Measurements from ENCODE around the gene FOXN3. TPM values are rescaled to one million over a fixed set of nuclear protein-coding genes. Genes with fewer than 3 reads are reported as not detected.

Gene FOXN3
- total RNA-seq, 1 donor from 2014 or later, result 34.5 TPM

DNA sequence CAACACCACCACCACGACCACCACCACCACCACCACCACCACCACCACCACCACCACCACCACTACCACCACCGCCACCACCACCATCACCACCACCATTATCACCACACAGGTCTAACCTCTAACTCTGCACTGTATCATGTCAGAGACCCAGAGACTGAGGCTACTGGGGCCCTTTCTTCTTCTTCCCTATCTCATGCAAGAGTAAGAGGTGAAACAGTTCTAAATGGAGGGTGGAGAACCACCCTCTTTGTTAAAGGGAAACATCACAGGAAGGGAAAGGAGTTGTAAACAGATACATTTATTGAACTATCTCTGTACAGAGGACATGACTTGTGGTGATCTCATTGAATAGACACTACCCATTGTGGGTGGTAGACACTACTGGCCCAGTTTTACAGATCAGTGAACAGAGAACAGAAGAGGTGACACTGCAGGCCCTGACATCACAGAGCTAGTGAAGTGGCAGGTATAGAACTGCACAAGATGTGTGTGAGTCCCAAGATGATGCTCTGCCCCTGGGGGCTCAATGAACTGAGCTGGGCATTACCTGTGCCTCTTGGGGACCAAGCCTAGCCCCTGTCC is 91.6 kb downstream of the FOXN3 start:
- H3K27me3 ChIP-seq (ENCODE audit: control insufficient read depth, insufficient read depth, low read length), result no peaks in the 10 kb centered on the region
- TF ChIP-seq, protein P1, sequence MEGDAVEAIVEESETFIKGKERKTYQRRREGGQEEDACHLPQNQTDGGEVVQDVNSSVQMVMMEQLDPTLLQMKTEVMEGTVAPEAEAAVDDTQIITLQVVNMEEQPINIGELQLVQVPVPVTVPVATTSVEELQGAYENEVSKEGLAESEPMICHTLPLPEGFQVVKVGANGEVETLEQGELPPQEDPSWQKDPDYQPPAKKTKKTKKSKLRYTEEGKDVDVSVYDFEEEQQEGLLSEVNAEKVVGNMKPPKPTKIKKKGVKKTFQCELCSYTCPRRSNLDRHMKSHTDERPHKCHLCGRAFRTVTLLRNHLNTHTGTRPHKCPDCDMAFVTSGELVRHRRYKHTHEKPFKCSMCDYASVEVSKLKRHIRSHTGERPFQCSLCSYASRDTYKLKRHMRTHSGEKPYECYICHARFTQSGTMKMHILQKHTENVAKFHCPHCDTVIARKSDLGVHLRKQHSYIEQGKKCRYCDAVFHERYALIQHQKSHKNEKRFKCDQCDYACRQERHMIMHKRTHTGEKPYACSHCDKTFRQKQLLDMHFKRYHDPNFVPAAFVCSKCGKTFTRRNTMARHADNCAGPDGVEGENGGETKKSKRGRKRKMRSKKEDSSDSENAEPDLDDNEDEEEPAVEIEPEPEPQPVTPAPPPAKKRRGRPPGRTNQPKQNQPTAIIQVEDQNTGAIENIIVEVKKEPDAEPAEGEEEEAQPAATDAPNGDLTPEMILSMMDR (IDR thresholded peaks at IDR 0.05; ENCODE audit: insufficient read depth, low read length, poor library complexity, severe bottlenecking), result no peak
- no peak overlapping the region for H3K4me3 ChIP-seq (ENCODE audit: low read depth, low read length)
- no peaks in the 10 kb centered on the region for H3K36me3 ChIP-seq (ENCODE audit: control insufficient read depth, insufficient read depth, low read length)
- DNase-seq (ENCODE audit: low read depth), result no peak

DNA sequence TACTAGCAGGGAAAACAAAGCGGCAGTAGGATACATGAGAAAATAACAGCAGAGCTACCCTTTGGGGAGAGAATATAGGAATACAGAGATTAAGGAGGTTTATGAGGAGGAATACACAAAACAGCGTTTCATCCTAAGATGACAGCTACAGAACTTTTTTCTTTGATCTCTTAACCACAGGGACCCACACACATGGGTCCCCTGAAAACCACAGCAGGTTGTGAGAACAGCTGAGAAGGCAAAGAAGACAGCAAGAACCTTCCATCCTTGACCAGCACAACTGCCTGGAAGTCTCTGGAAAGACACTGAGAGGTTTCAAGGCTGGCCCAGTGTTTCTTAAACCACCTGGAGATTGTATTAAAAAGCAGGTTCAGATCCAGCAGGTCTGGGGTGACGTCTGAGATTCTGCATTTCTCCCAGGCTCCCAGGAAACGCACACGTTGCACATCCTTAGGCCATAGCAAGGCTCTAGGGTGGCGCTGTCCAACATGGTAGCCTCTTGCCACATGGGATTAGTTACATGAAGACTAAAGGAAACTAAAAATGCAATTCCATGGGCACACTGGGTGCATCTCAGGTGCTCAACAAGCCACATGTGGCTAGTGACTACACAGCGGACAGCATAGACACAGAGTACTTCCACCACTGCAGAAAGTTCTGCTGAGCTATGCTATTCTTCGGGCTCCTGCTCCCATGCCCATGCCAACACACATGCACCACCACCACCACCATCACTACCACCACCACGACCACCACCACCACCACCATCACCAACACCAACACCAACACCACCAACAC is 92.3 kb downstream of the FOXN3 start:
- TF ChIP-seq, protein P1 (IDR thresholded peaks at IDR 0.05; ENCODE audit: insufficient read depth, low read length, poor library complexity, severe bottlenecking), result no peak
- no peak for DNase-seq (ENCODE audit: low read depth)

DNA sequence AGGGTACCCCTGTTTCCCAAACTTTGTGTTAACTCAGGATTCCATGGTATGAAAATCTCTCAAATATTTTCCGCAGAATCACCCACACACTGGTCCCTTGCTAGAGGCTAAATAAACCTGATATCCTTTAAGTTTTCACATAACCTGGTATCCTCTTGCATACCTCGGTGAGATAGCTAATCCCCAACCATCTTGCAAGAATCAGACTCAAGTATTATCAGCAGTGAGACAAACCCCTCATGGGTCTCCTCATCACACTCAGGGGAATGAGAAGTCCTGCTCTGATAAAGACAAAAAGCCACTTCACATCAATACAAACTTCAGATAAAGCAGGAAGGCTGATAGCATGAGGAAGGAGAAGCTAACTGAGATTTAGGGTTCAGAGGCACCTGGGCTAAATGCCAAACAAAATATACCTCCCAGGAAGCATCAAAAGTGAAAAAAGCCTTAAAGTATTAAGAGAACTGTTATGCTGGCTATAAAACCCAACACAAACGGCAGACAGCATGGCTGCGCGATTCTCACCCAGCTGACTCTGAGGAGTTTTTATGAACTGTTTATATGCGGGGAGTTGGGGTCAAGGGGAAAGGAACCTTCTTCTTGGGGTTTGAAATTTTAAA is 96.5 kb downstream of the FOXN3 start:
- H3K4me3 ChIP-seq (ENCODE audit: low read depth, low read length), result no peak overlapping the region
- H3K27me3 ChIP-seq (ENCODE audit: control insufficient read depth, insufficient read depth, low read length), result no peaks in the 10 kb centered on the region
- no peak for DNase-seq (ENCODE audit: low read depth)
- no peaks in the 10 kb centered on the region for H3K36me3 ChIP-seq (ENCODE audit: control insufficient read depth, insufficient read depth, low read length)
- TF ChIP-seq, protein P1 (IDR thresholded peaks at IDR 0.05; ENCODE audit: insufficient read depth, low read length, poor library complexity, severe bottlenecking), result no peak

More for the DNA sequence above, 92.3 kb downstream of the FOXN3 start:
- H3K36me3 ChIP-seq (ENCODE audit: control insufficient read depth, insufficient read depth, low read length), result no peaks in the 10 kb centered on the region
- no peak overlapping the region for H3K4me3 ChIP-seq (ENCODE audit: low read depth, low read length)
- no peaks in the 10 kb centered on the region for H3K27me3 ChIP-seq (ENCODE audit: control insufficient read depth, insufficient read depth, low read length)

DNA sequence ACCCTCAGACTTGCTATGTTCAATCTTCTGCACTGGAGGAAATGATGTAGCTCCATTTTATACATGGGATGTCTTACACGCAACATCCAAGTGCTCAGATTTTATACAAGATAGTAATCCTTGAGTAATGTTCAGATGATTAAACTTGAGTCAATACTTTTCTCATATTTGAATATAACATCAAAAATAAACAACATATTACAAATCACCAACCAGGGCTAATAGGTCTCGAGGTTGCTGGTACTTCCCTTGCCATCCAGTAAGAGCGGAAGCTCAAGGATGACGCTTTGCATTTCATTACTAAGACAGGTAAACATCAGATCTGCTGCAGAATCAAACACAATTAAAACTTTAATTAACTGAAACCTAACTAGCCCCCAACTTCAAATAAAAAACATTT is 97.3 kb downstream of the FOXN3 start:
- no peaks in the 10 kb centered on the region for H3K36me3 ChIP-seq (ENCODE audit: control insufficient read depth, insufficient read depth, low read length)
- TF ChIP-seq, protein P1 (IDR thresholded peaks at IDR 0.05; ENCODE audit: insufficient read depth, low read length, poor library complexity, severe bottlenecking), result no peak

DNA sequence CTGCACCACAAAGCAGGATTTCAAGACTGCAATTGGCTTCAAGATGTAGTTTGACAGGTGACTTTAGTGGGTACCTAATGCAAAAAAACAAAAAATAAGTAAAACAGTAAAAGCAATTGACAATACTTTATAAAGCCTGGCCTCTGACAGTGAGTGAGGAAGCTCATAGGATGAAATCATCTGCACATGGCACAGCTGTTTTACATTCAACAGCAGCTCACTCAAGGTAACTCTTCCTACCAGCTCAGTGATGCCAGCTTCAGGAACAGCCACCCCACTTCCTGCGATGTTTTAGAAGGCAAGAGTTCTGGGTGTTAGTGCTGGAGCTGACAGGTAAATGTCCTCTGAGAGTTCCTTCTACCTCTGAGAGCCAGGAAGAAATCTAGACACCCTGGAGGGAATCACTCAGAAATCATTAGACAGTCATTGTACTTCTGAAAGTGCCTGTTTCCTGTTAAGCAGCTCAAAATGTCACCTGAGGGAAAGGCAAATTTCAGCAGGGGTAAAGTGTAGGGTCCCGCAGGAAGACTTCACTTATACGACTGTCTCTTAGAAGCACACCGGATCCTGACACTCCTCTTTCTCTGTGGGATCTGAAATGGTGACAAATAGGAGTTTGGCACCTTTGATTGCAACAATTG is 99.9 kb downstream of the FOXN3 start:
- TF ChIP-seq, protein P1 (IDR thresholded peaks at IDR 0.05; ENCODE audit: insufficient read depth, low read length, poor library complexity, severe bottlenecking), result no peak
- no peaks in the 10 kb centered on the region for H3K36me3 ChIP-seq (ENCODE audit: control insufficient read depth, insufficient read depth, low read length)
- no peaks in the 10 kb centered on the region for H3K27me3 ChIP-seq (ENCODE audit: control insufficient read depth, insufficient read depth, low read length)
- H3K4me3 ChIP-seq (ENCODE audit: low read depth, low read length), result no peak overlapping the region
- no peak for DNase-seq (ENCODE audit: low read depth)

More for the DNA sequence above, 97.3 kb downstream of the FOXN3 start:
- no peak for DNase-seq (ENCODE audit: low read depth)
- no peaks in the 10 kb centered on the region for H3K27me3 ChIP-seq (ENCODE audit: control insufficient read depth, insufficient read depth, low read length)
- H3K4me3 ChIP-seq (ENCODE audit: low read depth, low read length), result no peak overlapping the region

Measured in kidney epithelial cell (primary cell).